H1 (cell line): ENCODE data around the gene DMPK. TPM values are rescaled to one million over a fixed set of nuclear protein-coding genes. Genes with fewer than 3 reads are reported as not detected.

Experiments used
- ASH2L ChIP-seq: fragments of 200-600, 300-600 bp; sonication (generic); IDR thresholded peaks from one replicate; pipeline ENCODE4 v1.7.1; 2017; ENCODE audit warnings: low read length
- BACH1 ChIP-seq: IDR thresholded peaks from 2 replicates; pipeline ENCODE4 v1.6.1; 2012; ENCODE audit warnings: low read length, improper control_type of control experiment
- BRCA1 ChIP-seq: IDR thresholded peaks from 2 replicates; pipeline ENCODE4 v1.6.1; 2012; ENCODE audit warnings: low read depth, low read length, improper control_type of control experiment
- EP300 ChIP-seq, 2 experiments: IDR thresholded peaks; 1 replicate in 1 of 2; 2 replicates in 1 of 2; pipeline ENCODE4 v1.6.1; 2011 to 2012; ENCODE audit warnings: low read depth in 2 of 2, low read length in 2 of 2, mild to moderate bottlenecking in 2 of 2, borderline replicate concordance in 1 of 2, inconsistent platforms in 1 of 2, moderate library complexity in 1 of 2
- FOSL1 ChIP-seq: IDR thresholded peaks from 2 replicates; pipeline ENCODE4 v1.6.1; 2011; ENCODE audit warnings: mild to moderate bottlenecking, low read depth, low read length, moderate library complexity; ENCODE audit not compliant: insufficient read depth
- GABPA ChIP-seq: IDR thresholded peaks from 2 replicates; pipeline ENCODE4 v1.6.1; 2011; ENCODE audit warnings: mild to moderate bottlenecking, low read length, moderate library complexity, borderline replicate concordance; ENCODE audit not compliant: insufficient read depth
- GTF2F1 ChIP-seq: IDR thresholded peaks from 2 replicates; pipeline ENCODE4 v1.6.1; 2012; ENCODE audit warnings: low read depth, low read length, improper control_type of control experiment, borderline replicate concordance
- NRF1 ChIP-seq: IDR thresholded peaks from 2 replicates; pipeline ENCODE4 v1.6.1; 2011; ENCODE audit warnings: mild to moderate bottlenecking, low read depth, low read length, improper control_type of control experiment
- PHF8 ChIP-seq: fragments of 200-600 bp; sonication (generic); conservative IDR thresholded peaks from 2 replicates; pipeline ENCODE4 v1.7.1; 2012; ENCODE audit warnings: low read depth, mild to moderate bottlenecking, inconsistent platforms, low read length, moderate library complexity
- POLR2AphosphoS5 ChIP-seq: IDR thresholded peaks from 2 replicates; pipeline ENCODE4 v1.6.1; 2011; ENCODE audit warnings: low read depth, low read length
- POU5F1 ChIP-seq: IDR thresholded peaks from 2 replicates; pipeline ENCODE4 v1.6.1; 2011; ENCODE audit warnings: low read depth, mild to moderate bottlenecking, low read length, moderate library complexity
- RAD21 ChIP-seq, 2 experiments: IDR thresholded peaks in 1 of 2; conservative IDR thresholded peaks in 1 of 2; 2 replicates each; pipeline ENCODE4 v1.6.1; 2011; ENCODE audit warnings: low read depth in 2 of 2, low read length in 2 of 2, improper control_type of control experiment in 1 of 2, inconsistent platforms in 1 of 2, mild to moderate bottlenecking in 1 of 2, moderate library complexity in 1 of 2
- SAP30 ChIP-seq: fragments of 300-600 bp; sonication (generic); IDR thresholded peaks from 2 replicates; pipeline ENCODE4 v1.7.1; 2012; ENCODE audit warnings: low read length, moderate library complexity, mild to moderate bottlenecking, inconsistent platforms; ENCODE audit not compliant: insufficient read depth, insufficient replicate concordance
- SIRT6 ChIP-seq: IDR thresholded peaks from one replicate; pipeline ENCODE4 v1.7.1; 2012; ENCODE audit warnings: low read length, inconsistent platforms
- SP4 ChIP-seq: IDR thresholded peaks from 2 replicates; pipeline ENCODE4 v1.6.1; 2012; ENCODE audit warnings: low read length, inconsistent platforms
- SUZ12 ChIP-seq: fragments of 200-600 bp; sonication (generic); IDR thresholded peaks from 2 replicates; pipeline ENCODE4 v1.6.1; 2012; ENCODE audit warnings: mild to moderate bottlenecking, inconsistent platforms, low read length, moderate library complexity, mixed read lengths
- TAF1 ChIP-seq: IDR thresholded peaks from 2 replicates; pipeline ENCODE4 v1.6.1; 2011; ENCODE audit warnings: mild to moderate bottlenecking, low read depth, low read length
- TCF12 ChIP-seq: IDR thresholded peaks from 2 replicates; pipeline ENCODE4 v1.6.1; 2011; ENCODE audit warnings: low read depth, mild to moderate bottlenecking, low read length
- polyA plus RNA-seq, 7 experiments: library from polyadenylated mRNA; depleted of rRNA in 3 of 7; stranded (reverse) in 5 of 7; unstranded in 2 of 7; fragments of >200 nt in 5 of 7; fragments of 200-250 nt in 2 of 7; gene quantifications; 1 replicate in 5 of 7; 2 replicates in 1 of 7; 4 replicates in 1 of 7; pipeline versions ENCODE4 v1.2.1 to v1.2.3, GENCODE V29; 2011 to 2013; ENCODE audit warnings: missing spikeins in 2 of 7, mixed read lengths in 2 of 7
- total RNA-seq: library from RNA; stranded (reverse); fragmentation: NEBNext Ultra II Directional; extraction: Animal tissue kit (Norgen Biotek cat#: 25700); gene quantifications from 2 replicates; pipeline ENCODE4 v1.2.1, GENCODE V29; 2021

The DMPK gene
- total and polyA plus RNA-seq, 2 of the 8 experiments (the other 6 are each of a cell fraction or from before 2014, with no cell fraction given), result 13.7 to 27.4 TPM

GRCh38 chr19:45815481-45816216 lies 33.4 kb upstream of the DMPK start (continued):
- TF ChIP-seq GTF2F1, result no peak
- no peak for TF ChIP-seq SUZ12
- no peak for TF ChIP-seq SAP30
- no peak for TF ChIP-seq SIRT6
- no peak for TF ChIP-seq GABPA
- TF ChIP-seq ASH2L, result no peak
- TF ChIP-seq TAF1, result 0 out of 2 replicates have a peak, but pooled peaks have one; percentile 18
- no peak for TF ChIP-seq NRF1
- no peak for TF ChIP-seq POU5F1
- no peak for TF ChIP-seq FOSL1
- no peak; the same call in 1 of the 2 replicates for TF ChIP-seq POLR2AphosphoS5
- no peak for TF ChIP-seq BACH1
- TF ChIP-seq RAD21 (IDR thresholded peaks at IDR 0.05 in 1 of 2, conservative IDR thresholded peaks at IDR 0.05 in 1 of 2; ENCODE audit: low read depth in 2 of 2, low read length in 2 of 2), result no peak
- no peak for TF ChIP-seq PHF8
- no peak for TF ChIP-seq SP4
- no peak for TF ChIP-seq TCF12
- TF ChIP-seq EP300 (IDR thresholded peaks at IDR 0.05; ENCODE audit: borderline replicate concordance in 1 of 2, low read depth in 2 of 2, low read length in 2 of 2), result no peak
- no peak for TF ChIP-seq BRCA1
